ENCODE measurements around the gene IFNGR2.
"Not testable (repeated sequence)": the region's sequence is repeated elsewhere in the genome, so short reads cannot be mapped to it uniquely, and the experiment has no call there.

Gene IFNGR2

DNA sequence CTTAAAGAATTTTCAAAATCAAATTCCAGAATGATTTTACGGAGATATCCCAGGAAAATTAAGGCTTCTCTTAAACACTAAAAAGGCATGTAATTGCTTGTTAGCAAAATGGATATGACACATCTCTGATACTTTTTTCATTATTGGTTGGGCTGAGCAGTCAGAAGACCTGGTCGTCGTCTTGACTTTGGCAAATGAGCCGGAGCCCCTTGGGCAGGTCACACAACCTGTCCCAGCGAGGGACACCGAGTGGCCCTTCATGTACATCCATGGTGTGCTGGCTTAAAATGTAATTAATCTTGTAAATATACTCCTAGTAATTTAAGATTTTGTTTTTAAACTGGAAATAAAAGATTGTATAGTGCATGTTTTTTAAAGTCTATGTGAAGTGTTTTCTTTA is 33.9 kb downstream of the IFNGR2 start:
- DNase-seq (ENCODE audit: low spot score), result no peak

DNA sequence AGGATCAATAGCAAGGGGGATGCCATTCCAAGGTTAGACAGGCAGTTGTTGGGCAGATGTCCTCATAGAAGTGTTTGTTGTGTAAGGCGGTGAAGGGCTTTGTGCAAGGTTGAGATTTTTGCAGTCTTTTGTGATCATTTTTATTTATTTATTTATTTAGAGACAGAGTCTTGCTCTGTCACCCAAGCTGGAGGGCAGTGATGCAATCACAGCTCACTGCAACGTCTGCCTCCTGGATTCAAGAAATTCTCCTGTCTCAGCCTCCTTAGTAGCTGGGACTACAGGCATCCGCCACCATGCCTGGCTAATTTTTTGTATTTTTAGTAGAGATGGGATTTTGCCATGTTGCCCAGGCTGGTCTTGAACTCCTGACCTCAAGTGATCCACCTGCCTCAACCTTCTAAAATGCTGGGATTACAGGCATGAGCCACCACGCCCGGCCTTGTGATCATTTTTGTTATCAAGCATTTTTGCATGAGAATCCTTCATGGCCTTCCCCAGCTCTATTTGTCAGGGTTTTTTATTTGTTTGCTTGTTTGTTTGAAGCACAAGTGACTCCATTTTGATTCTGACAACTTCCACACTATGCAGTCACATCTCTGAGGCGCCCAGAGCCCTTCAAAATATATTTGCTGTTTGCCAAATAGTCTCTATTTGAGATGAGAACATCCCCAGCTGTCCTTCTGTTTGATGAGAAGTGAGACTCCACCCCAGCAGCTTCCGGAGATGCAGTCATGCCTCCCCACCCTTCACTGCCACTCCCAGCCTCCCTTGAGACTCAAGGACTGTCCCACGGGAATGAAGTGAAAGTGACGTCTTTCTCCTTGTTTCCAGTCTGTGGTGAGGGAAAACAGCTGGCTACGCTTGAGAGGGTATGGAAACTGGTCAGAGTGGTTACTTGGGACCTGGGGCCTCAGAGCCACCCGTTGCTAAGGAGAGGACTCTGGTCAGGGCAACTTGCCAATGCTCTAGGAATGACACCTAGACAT is 38.6 kb downstream of the IFNGR2 start:
- DNase-seq (ENCODE audit: low spot score), result peak; percentile 84

DNA sequence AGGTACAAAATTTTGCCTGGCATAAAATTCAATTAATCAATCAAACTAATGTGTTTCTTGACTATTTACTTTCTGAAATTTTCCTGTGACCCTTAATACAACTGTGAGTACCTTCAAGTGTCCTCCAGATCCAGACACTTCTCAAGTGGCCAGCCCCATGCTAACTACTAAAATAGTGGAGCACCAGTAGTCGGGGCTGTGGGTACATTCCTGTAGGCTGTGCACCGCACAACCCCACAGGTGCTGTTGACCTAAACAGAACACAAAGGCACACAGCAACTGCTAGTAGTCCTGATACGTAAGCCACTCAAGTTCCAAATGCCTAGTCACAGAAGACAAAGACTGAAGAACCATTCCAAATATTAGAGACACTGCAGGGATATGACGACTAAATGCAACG is 40.0 kb downstream of the IFNGR2 start:
- DNase-seq (ENCODE audit: low spot score), result peak; percentile 25

DNA sequence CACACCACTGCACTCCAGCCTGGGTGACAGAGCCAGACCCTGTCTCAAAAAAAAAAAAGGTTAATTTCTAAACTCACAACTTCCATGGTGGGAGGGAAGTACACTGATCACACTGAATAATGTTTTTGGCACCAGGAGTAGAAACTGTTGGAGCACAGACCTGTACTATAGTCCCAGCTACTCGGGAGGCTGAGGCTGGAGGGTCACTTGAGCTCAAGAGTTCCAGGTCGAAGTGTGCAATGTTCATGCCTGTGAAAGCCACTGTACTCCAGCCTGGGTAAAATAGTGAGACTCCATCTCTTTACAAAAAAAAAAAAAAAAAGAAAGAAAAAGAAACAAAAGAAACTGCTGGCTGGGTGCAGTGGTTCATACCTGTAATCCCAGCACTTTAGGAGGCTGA is 41.3 kb downstream of the IFNGR2 start:
- no peak for DNase-seq (ENCODE audit: low spot score)

DNA sequence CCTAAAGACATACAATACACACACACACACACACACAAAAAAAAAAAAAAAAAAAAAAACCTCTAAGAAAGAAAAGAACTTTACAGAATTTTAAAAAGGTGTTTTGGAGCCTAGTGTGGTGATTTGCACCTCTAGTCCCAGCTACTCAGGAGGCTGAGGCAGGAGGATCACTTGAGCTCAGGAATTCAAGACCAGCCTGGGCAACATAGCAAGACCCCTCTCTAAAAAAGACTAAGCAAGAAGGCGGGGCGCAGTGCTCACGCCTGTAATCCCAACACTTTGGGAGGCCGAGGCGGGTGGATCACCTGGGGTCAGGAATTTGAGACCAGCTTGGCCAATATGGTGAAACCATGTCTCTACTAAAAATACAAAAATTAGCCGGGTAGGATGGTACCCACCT is 43.4 kb downstream of the IFNGR2 start:
- DNase-seq (ENCODE audit: low spot score), result not testable (repeated sequence)

DNA sequence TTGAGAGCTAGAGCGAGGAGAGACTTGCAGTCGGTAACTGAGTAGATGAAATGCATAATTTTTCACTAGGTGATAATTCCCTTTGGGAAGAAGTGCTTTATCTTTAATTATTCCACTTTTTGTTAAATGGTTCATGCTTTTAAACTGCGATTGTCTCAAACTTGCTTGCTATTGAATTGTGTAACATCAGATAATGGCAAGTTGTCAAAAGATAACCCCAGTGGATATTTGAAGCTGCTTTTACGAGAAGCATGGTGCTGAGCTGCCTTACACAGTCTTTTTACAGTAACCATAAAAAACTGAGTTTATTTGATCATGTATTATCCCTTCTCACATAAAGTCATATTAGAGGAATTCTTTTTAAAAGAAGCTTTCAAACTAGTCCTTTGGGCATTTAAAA is 46.4 kb downstream of the IFNGR2 start:
- no peak for DNase-seq (ENCODE audit: low spot score)

DNA sequence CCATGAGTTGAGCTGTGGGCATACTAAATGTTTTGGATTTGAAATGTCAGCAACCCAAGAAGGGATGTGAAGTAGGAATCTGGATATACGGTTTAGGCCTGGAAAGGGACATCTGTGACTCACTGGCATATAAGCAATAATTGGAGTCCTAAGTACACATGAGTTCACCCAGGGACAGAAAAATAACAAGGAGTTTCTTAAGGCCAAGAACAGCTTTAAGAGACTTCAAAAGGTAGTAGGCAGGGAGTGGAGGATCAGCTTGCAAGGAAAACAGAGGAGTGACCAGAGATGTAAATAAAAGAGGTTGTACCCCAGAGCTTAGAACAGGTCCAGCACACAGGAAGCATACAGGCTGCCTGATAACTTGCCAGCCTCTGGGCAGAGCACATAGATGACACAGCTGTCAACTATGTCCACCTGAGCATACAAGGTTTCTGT is 48.4 kb downstream of the IFNGR2 start:
- DNase-seq (ENCODE audit: low spot score), result no peak

DNA sequence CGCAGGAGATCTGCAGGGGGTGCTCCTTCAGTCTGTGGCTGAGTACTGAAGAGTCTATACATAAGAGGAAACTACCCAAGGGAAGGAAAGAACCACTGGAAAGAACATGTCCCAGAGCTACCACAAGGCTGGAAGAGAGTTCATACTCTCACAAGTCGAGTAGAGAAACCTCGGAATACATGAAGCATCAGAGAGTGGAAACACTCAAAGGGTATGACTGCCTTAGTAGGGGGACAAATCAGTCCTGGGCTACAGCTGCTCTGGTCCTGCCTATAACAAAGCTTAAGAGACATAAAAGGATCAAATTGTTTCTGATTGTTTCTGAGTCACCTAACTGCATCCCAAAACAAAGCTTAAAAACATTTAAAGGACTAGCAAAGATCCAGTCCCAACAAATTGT is 49.1 kb downstream of the IFNGR2 start:
- DNase-seq (ENCODE audit: low spot score), result no peak

- DNase-seq (ENCODE audit: low spot score), result no peak
Observed at GRCh38 chr21:33455686-33456446, 52.7 kb downstream of the IFNGR2 start.

DNA sequence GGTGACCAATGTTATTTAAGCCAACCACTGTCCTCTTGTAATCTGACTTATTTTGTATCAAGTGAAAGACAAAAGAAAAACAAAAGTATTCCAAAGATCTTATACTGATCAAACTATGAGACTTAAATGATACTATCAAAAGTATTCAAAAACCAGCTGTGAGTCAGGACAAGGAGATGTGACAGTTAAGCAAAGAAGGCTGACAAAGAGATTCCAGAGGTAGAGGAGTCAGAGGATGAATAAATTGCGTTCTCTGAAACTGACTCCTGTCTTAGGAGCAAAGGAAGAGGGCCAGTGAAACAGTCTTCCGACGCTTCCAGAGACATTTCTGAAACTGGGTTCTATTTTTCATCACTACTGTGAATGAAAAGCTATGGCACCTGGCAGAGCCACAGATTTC is 55.6 kb downstream of the IFNGR2 start:
- DNase-seq (ENCODE audit: low spot score), result no peak

- no peak for DNase-seq (ENCODE audit: low spot score)
Observed at GRCh38 chr21:33461538-33462250, 58.5 kb downstream of the IFNGR2 start.

GRCh38 chr21:33469183-33469582 is 66.0 kb downstream of the IFNGR2 start:
- DNase-seq (ENCODE audit: low spot score), result not testable (repeated sequence)

- no peak for DNase-seq (ENCODE audit: low spot score)
Observed at GRCh38 chr21:33470701-33471100, 67.5 kb downstream of the IFNGR2 start.

- no peak for DNase-seq (ENCODE audit: low spot score)
Observed at GRCh38 chr21:33473344-33473743, 70.1 kb downstream of the IFNGR2 start.

GRCh38 chr21:33477066-33477465 is 73.9 kb downstream of the IFNGR2 start:
- no peak for DNase-seq (ENCODE audit: low spot score)

GRCh38 chr21:33478182-33478581 is 75.0 kb downstream of the IFNGR2 start:
- DNase-seq (ENCODE audit: low spot score), result no peak

DNA sequence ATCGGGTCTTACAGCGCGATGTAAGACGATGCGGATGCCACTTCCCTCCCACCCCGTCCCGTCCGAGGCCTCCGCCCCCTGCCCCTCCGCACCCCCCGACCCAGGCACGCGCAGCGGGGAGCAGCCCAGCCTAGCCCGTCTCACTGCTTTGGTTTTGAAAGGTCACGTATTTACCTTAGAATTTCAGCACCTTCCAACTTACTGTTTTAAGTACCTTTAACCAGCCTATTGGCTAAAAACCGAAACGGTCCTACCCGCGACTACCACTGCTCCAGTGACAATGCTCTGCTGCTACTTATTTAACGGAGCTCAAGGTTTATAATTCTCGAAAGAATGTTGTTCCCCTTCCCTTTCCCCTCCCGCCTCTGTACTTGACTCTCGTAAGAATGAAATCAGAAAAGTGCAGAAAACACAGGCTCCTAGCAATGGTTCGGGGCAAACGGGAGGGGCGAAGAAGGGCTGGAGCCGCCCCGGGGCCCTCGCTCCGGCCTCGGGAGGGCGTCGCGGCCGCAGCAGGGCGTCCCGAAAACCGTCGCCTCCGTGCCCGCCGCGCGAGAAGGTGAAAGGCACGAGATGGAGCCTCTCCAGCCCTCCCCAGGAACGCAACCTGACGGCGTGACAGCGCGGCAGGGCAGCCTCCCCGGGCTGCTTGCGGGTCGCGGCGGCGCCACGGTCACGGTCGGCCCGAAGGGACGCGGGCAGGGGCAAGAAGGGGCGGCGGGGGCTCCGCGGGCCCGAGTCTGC is 75.9 kb downstream of the IFNGR2 start:
- DNase-seq (ENCODE audit: low spot score), result peak; percentile 68

DNA sequence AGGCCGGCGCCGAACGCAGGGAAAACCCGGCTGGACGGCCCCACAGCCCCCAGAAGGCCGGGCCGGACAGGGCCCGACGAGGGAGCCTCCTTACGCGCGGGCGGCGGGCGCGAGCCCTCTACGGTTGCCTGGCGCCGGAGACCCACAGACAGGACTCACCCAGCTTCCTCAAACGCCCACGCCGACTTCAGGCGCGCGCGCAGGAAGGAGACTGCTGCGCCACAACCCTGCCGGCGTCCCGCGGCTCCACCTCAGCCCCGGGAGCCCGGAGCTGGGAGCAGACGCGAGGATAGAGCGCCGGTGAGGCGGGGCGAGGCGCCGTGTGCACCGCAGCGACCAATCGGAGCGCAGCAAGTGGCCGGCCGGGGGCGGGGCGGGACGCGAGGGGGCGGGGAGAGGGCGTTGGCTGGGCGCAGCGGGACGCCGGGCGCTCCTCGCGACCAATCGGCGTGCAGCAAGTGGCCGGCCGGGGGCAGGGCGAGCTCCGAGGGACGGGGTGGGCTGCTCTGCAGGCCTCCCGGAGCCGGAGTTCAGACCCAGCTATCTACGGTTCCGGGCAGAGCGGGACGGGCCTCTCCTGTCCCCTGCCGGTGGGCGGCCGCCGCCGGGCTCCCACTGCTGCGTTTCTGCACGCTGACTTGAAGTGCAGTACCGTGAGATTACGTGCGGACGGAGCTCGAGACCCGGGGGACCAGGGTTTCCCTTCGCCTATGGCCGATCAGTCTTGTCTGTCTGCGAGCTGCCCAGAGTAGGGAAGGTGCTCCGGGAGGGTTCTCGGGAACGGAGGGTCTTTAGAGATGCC is 76.7 kb downstream of the IFNGR2 start, which contains the start of gene TMEM50B:
TMEM50B (minus strand) TSS at position 296 of the 802 bp plus-strand sequence. CDS start 11,089 bp downstream, outside the sequence.
- DNase-seq (ENCODE audit: low spot score), result peak; percentile 96

GRCh38 chr21:33480481-33481103 is 77.4 kb downstream of the IFNGR2 start:
- DNase-seq (ENCODE audit: low spot score), result no peak

DNA sequence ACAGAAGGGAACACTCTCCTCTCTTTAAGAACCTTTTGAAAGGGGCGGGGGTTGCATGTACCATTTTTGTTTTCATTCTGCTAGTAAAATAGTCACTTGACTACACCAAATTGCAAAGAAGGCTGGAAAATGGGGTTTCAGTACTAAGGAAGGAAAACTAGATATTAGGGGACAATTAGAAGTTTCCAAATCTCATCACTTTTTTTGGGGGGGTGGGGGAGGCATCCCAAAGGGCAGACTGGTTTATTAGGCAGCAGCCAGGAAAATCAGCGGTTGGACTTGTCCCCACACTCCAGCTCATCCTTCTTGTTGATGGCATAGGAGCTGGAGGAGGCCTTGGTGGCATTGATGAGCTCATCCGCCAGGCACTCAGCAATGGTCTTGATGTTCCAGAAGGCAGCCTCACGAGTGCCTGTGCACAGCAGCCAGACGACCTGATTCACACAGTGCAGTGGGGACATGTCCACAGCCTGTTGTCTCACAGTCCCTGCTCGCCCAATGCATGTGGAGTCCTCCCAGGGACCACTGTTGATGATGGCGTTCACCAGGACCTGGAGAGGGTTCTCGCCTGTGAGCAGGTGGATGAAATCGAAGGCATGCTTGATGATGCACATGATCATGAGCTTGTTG is 78.2 kb downstream of the IFNGR2 start:
- no peak for DNase-seq (ENCODE audit: low spot score)
